HepG2 (cell line): Measurements from ENCODE around the gene OFD1. TPM values are rescaled to one million over a fixed set of nuclear protein-coding genes. Genes with fewer than 3 reads are reported as not detected.

Source experiments
- ATAC-seq: fragments of 200-7000 bp; cut with Tn5 transposase; 3 replicates; pipeline ENCODE4 v1.9.1; 2020; ENCODE audit warnings: mild to moderate bottlenecking, moderate library complexity
- BruUV-seq: library from RNA; stranded (reverse); fragments of 400-500 nt; replicated peaks from 2 replicates; lab custom pipeline; 2021; lab: Mats Ljungman, UMichigan
- CTCF ChIA-PET: fragments of 300-600 bp; formaldehyde crosslinking; extraction: SDS; loops from one replicate; lab custom pipeline; 2021; ENCODE audit warnings: low total read pairs, inconsistent platforms, low intra/inter-chr PET ratio; lab: Yijun Ruan, JAX
- POLR2A ChIA-PET: fragments of 350-600 bp; sonication (Branson Sonifier 250); formaldehyde crosslinking; loops from one replicate; lab custom pipeline; 2020; ENCODE audit warnings: antibody characterized with exemption, inconsistent platforms; lab: Yijun Ruan, JAX
- DNase-seq: peaks from one replicate; pipeline ENCODE4 v3.0.0-alpha.2; 2015; ENCODE audit warnings: low spot score
- FAIRE-seq: peaks from 3 replicates; lab custom pipeline; 2011; peaks lifted over from hg19 to GRCh38; lab: Jason Lieb, UNC
- H2AFZ ChIP-seq: one replicate; pipeline ENCODE4 v1.6.1; 2011; ENCODE audit warnings: low read length, inconsistent platforms
- H3K27ac ChIP-seq: fragments of 300-600 bp; 3 replicates; pipeline ENCODE4 v1.8.0; 2011; ENCODE audit warnings: mixed run types, mild to moderate bottlenecking, mixed read lengths, low read length, inconsistent platforms; ENCODE audit not compliant: insufficient read depth; ENCODE audit errors: extremely low read length
- H3K27me3 ChIP-seq, 2 experiments: fragments of 200-600 bp in 1 of 2; 2 replicates in 1 of 2; 3 replicates in 1 of 2; pipeline versions ENCODE4 v1.6.0 to v1.8.0; 2011; ENCODE audit warnings: low read length in 2 of 2, mild to moderate bottlenecking in 2 of 2, moderate library complexity in 2 of 2, inconsistent platforms in 1 of 2; ENCODE audit not compliant: insufficient read depth in 2 of 2, control insufficient read depth in 1 of 2
- H3K36me3 ChIP-seq, 2 experiments: fragments of 200-600 bp in 1 of 2; replicated peaks in 1 of 2; 2 replicates in 1 of 2; 3 replicates in 1 of 2; pipeline versions ENCODE4 v1.5.1 to v1.8.0; 2011; ENCODE audit warnings: low read length in 2 of 2, inconsistent platforms in 1 of 2; ENCODE audit not compliant: insufficient read depth in 2 of 2, control insufficient read depth in 1 of 2
- H3K4me1 ChIP-seq: 2 replicates; pipeline ENCODE4 v1.5.1; 2012; ENCODE audit warnings: low read length, inconsistent platforms; ENCODE audit not compliant: insufficient read depth
- H3K4me2 ChIP-seq: 2 replicates; pipeline ENCODE4 v1.6.0; 2011; ENCODE audit warnings: low read depth, low read length, inconsistent platforms
- H3K4me3 ChIP-seq, 3 experiments: fragments of 200-600 bp in 1 of 3; sonication (generic), shearing (Covaris generic) in 1 of 3; replicated peaks in 1 of 3; 2 replicates each; pipeline ENCODE4 v1.5.1; 2011 to 2016; ENCODE audit warnings: low read length in 3 of 3, inconsistent platforms in 2 of 3, low read depth in 2 of 3, mild to moderate bottlenecking in 2 of 3, control low read depth in 1 of 3, mixed read lengths in 1 of 3; ENCODE audit not compliant: insufficient read depth in 1 of 3
- H3K79me2 ChIP-seq: one replicate; pipeline ENCODE4 v1.6.1; 2011; ENCODE audit warnings: low read length, inconsistent platforms; ENCODE audit not compliant: insufficient read depth
- H3K9ac ChIP-seq: 2 replicates; pipeline ENCODE4 v1.6.0; 2011; ENCODE audit warnings: mild to moderate bottlenecking, low read depth, low read length, inconsistent platforms; ENCODE audit not compliant: insufficient read depth
- H3K9me3 ChIP-seq: 2 replicates; pipeline ENCODE4 v1.5.1; 2012; ENCODE audit warnings: mild to moderate bottlenecking, low read length
- H4K20me1 ChIP-seq: 2 replicates; pipeline ENCODE4 v1.6.0; 2011; ENCODE audit warnings: inconsistent platforms, mild to moderate bottlenecking, low read length, moderate library complexity; ENCODE audit not compliant: insufficient read depth
- ATF2 ChIP-seq: sonication (generic); formaldehyde crosslinking; IDR thresholded peaks from 2 replicates; pipeline ENCODE4 v1.4.0; 2020; ENCODE audit warnings: missing genetic modification reagents
- BCL6 ChIP-seq: IDR thresholded peaks from 2 replicates; pipeline ENCODE4 v1.6.1; 2016; ENCODE audit warnings: missing genetic modification reagents, missing compliant biosample characterization
- E2F2 ChIP-seq: sonication (generic); formaldehyde crosslinking; IDR thresholded peaks from 2 replicates; pipeline ENCODE4 v1.4.0; 2020; ENCODE audit warnings: missing genetic modification reagents, borderline replicate concordance
- GLI4 ChIP-seq: sonication (generic); formaldehyde crosslinking; IDR thresholded peaks from 2 replicates; pipeline ENCODE4 v1.5.1; 2020; ENCODE audit warnings: missing genetic modification reagents, mild to moderate bottlenecking, moderate library complexity, borderline replicate concordance
- HNRNPUL1 ChIP-seq: fragments of 200-400 bp; formaldehyde crosslinking; IDR thresholded peaks from 2 replicates; pipeline ENCODE4 v1.6.1; 2017; ENCODE audit warnings: low read depth, mild to moderate bottlenecking, low read length, moderate library complexity
- NCOA5 ChIP-seq: sonication (generic); formaldehyde crosslinking; IDR thresholded peaks from 2 replicates; pipeline ENCODE4 v1.4.0; 2020; ENCODE audit warnings: missing genetic modification reagents
- NCOR1 ChIP-seq: fragments of 200-600 bp; sonication (generic); IDR thresholded peaks from 2 replicates; pipeline ENCODE4 v1.7.0; 2017; ENCODE audit warnings: antibody characterized with exemption, low read length, borderline replicate concordance
- NR0B2 ChIP-seq: sonication (generic); formaldehyde crosslinking; IDR thresholded peaks from 2 replicates; pipeline ENCODE4 v1.4.0; 2020; ENCODE audit warnings: mild to moderate bottlenecking, missing genetic modification reagents
- RAD21 ChIP-seq: fragments of 450-650 bp; formaldehyde crosslinking; IDR thresholded peaks from 2 replicates; pipeline ENCODE4 v1.5.0; 2020; ENCODE audit warnings: mild to moderate bottlenecking
- SOX13 ChIP-seq, 3 experiments: fragments of 450-650 bp in 1 of 3; sonication (generic) in 1 of 3; formaldehyde crosslinking in 1 of 3; IDR thresholded peaks in 2 of 3; conservative IDR thresholded peaks in 1 of 3; 2 replicates each; pipeline versions ENCODE4 v1.5.0 to v1.6.1; 2016 to 2020; ENCODE audit warnings: antibody characterized with exemption in 1 of 3, mild to moderate bottlenecking in 1 of 3, missing compliant biosample characterization in 1 of 3, missing genetic modification reagents in 1 of 3, moderate library complexity in 1 of 3
- ZNF136 ChIP-seq: sonication (generic); formaldehyde crosslinking; IDR thresholded peaks from 2 replicates; pipeline ENCODE4 v1.8.1; 2022; ENCODE audit warnings: low read depth, mild to moderate bottlenecking, moderate library complexity, missing genetic modification reagents
- ZNF24 ChIP-seq: fragments of 450-650 bp; IDR thresholded peaks from 2 replicates; pipeline ENCODE4 v1.6.1; 2017; ENCODE audit warnings: antibody characterized with exemption, mild to moderate bottlenecking
- ZNF329 ChIP-seq: sonication (generic); formaldehyde crosslinking; IDR thresholded peaks from 2 replicates; pipeline ENCODE4 v1.9.0; 2021; ENCODE audit warnings: low read depth, mild to moderate bottlenecking, missing genetic modification reagents
- ZNF691 ChIP-seq: sonication (generic); formaldehyde crosslinking; IDR thresholded peaks from 2 replicates; pipeline ENCODE4 v1.4.0; 2020; ENCODE audit warnings: missing genetic modification reagents, low read depth, mild to moderate bottlenecking, borderline replicate concordance
- ZNF737 ChIP-seq: sonication (generic); formaldehyde crosslinking; IDR thresholded peaks from 2 replicates; pipeline ENCODE4 v1.5.0; 2020; ENCODE audit warnings: missing genetic modification reagents, mild to moderate bottlenecking, borderline replicate concordance
- ZNF761 ChIP-seq: sonication (generic); formaldehyde crosslinking; conservative IDR thresholded peaks from 2 replicates; pipeline ENCODE4 v1.4.0; 2020; ENCODE audit warnings: mild to moderate bottlenecking, missing genetic modification reagents
- ZNF878 ChIP-seq: sonication (generic); formaldehyde crosslinking; IDR thresholded peaks from 2 replicates; pipeline ENCODE4 v1.8.1; 2023; ENCODE audit warnings: mild to moderate bottlenecking, missing genetic modification reagents, moderate library complexity
- WGBS: methylation state at CpG from one replicate; pipeline ENCODE4 v1.1.6; 2017; ENCODE audit warnings: low lambda C conversion rate; 5-methylcytosine and 5-hydroxymethylcytosine counted together
- in situ Hi-C: cut with HindIII; loops from 2 replicates; pipeline ENCODE4 v1.10.0; 2017; ENCODE audit warnings: low pct_unique_long_range_greater_than_20kb; ENCODE audit not compliant: extremely low pct_ligation_motif_present
- intact Hi-C: fragments of 100-400 bp; cut with micrococcal nuclease; formaldehyde crosslinking; loops from one replicate; pipeline ENCODE4 v1.10.0; 2022; ENCODE audit not compliant: unreplicated experiment
- polyA plus RNA-seq, 8 experiments: library from polyadenylated mRNA; depleted of rRNA in 3 of 8; stranded (reverse) in 7 of 8; unstranded in 1 of 8; fragments of >200 nt; fragmentation: Illumina TruSeq in 4 of 8; extraction: Trizol in 4 of 8; gene quantifications; 2 replicates each; pipeline versions ENCODE4 v1.2.1 to v1.2.3, GENCODE V29; 2011 to 2016; ENCODE audit warnings: low read depth in 4 of 8, missing spikeins in 1 of 8, mixed read lengths in 1 of 8; ENCODE audit not compliant: insufficient read depth in 1 of 8
- total RNA-seq, 5 experiments: library from RNA; depleted of rRNA; stranded (reverse); fragments of >200 nt; fragmentation: Illumina TruSeq; extraction: Trizol; gene quantifications; 2 replicates each; pipeline ENCODE4 v1.2.3, GENCODE V29; 2016; ENCODE audit warnings: low read depth in 1 of 5

Gene OFD1
- total and polyA plus RNA-seq, 2 of the 13 experiments (the other 11 are each of a cell fraction or from before 2014, with no cell fraction given) = 14.9 to 16.4 TPM

GRCh38 chrX:13689741-13690211, 44.8 kb upstream of the OFD1 start:
- no peak for ATAC-seq

More at GRCh38 chrX:13689741-13690211, 44.8 kb upstream of the OFD1 start:
- Histone ChIP-seq H3K9me3 (no peaks in the 10 kb centered on the region), H3K4me2 (peak overlapping the region; percentile 77), H3K9ac (peak overlapping the region; percentile 83), H3K36me3 (no peaks in the 10 kb centered on the region), H3K27me3 (no peaks in the 10 kb centered on the region), H3K27ac (peak overlapping the region; percentile 80), H3K4me3 (peak overlapping the region; percentile 68 to 88 (median 80)), H2AFZ (no peak overlapping the region), H3K4me1 (peaks cover 43% of the 10 kb centered on the region), H3K79me2 (peaks cover 49% of the 10 kb centered on the region), H4K20me1 (0 out of 2 replicates have a peak, but pooled peaks cover 3% of the 10 kb centered on the region)
- ChIA-PET CTCF (no interaction called here), POLR2A (no interaction called here)
- TSS peak; percentile 71 for BruUV-seq
- no peak for TF ChIP-seq ATF2 (CRISPR knock-in tag)
- TF ChIP-seq NCOR1 = no peak
- TF ChIP-seq NCOA5 (CRISPR knock-in tag) = no peak
- no peak for TF ChIP-seq ZNF24
- TF ChIP-seq SOX13 (IDR thresholded peaks at IDR 0.05) = no peak
- TF ChIP-seq SOX13 (CRISPR knock-in tag; conservative IDR thresholded peaks at IDR 0.05 in 1 of 2, IDR thresholded peaks at IDR 0.05 in 1 of 2) = no peak
- no peak for TF ChIP-seq ZNF136
- TF ChIP-seq ZNF761 (CRISPR knock-in tag) = no peak
- no peak for TF ChIP-seq ZNF691 (CRISPR knock-in tag)
- TF ChIP-seq ZNF737 (CRISPR knock-in tag) = no peak
- TF ChIP-seq NR0B2 (CRISPR knock-in tag) = no peak
- no peak for TF ChIP-seq E2F2 (CRISPR knock-in tag)
- TF ChIP-seq RAD21 (CRISPR knock-in tag) = no peak
- TF ChIP-seq ZNF329 (CRISPR knock-in tag) = no peak
- TF ChIP-seq HNRNPUL1 = no peak
- no peak for TF ChIP-seq GLI4
- no peak for TF ChIP-seq BCL6 (CRISPR knock-in tag)
- no peak for TF ChIP-seq ZNF878 (CRISPR knock-in tag)
- intact Hi-C loops = loop anchor here (2.0 kb wide), 2 partner anchors 31 to 45 kb away; partner anchors contain the start of genes OFD1 and TRAPPC2
- peak; percentile 61 for FAIRE-seq
- WGBS = 0% methylated on average over 16 of the region's 16 CpGs
- DNase-seq = no peak
- in situ Hi-C loops = no loop called here
